MCF 10A (cell line): ENCODE measurements around the gene STK24. TPM values are rescaled to one million over a fixed set of nuclear protein-coding genes. Genes with fewer than 3 reads are reported as not detected.

Experiments
- BruUV-seq: library from RNA; stranded (reverse); fragments of 400-500 nt; replicated peaks from 2 replicates; lab custom pipeline; 2021; lab: Mats Ljungman, UMichigan
- CTCF ChIA-PET: fragments of 300-600 bp; sonication (Branson Sonifier 250); formaldehyde crosslinking; extraction: SDS; loops from one replicate; lab custom pipeline; 2021; ENCODE audit warnings: antibody characterized with exemption, inconsistent platforms; lab: Yijun Ruan, JAX
- POLR2A ChIA-PET: fragments of 300-600, 350-650 bp; sonication (Branson Sonifier 250); formaldehyde crosslinking; extraction: SDS; loops from one replicate; lab custom pipeline; 2020; ENCODE audit warnings: antibody characterized with exemption, inconsistent platforms; lab: Yijun Ruan, JAX
- DNase-seq: peaks from one replicate; pipeline ENCODE4 v3.0.0-alpha.2; 2018; ENCODE audit not compliant: unreplicated experiment
- H3K27ac Mint-ChIP-seq: one replicate; pipeline ENCODE4 v1.8.0; 2022; ENCODE audit warnings: mild to moderate bottlenecking, low read depth, mixed read lengths; ENCODE audit not compliant: unreplicated experiment
- H3K27me3 Mint-ChIP-seq: one replicate; pipeline ENCODE4 v1.8.0; 2022; ENCODE audit warnings: mixed read lengths; ENCODE audit not compliant: insufficient read depth, unreplicated experiment
- H3K36me3 Mint-ChIP-seq: one replicate; pipeline ENCODE4 v1.8.0; 2022; ENCODE audit warnings: mild to moderate bottlenecking, moderate library complexity, mixed read lengths; ENCODE audit not compliant: insufficient read depth, unreplicated experiment
- H3K4me1 Mint-ChIP-seq: one replicate; pipeline ENCODE4 v1.8.0; 2022; ENCODE audit warnings: mixed read lengths; ENCODE audit not compliant: insufficient read depth, unreplicated experiment
- H3K4me3 Mint-ChIP-seq: one replicate; pipeline ENCODE4 v1.8.0; 2022; ENCODE audit warnings: mild to moderate bottlenecking, moderate library complexity, mixed read lengths; ENCODE audit not compliant: unreplicated experiment
- H3K9me3 Mint-ChIP-seq: one replicate; pipeline ENCODE4 v1.8.0; 2022; ENCODE audit warnings: mixed read lengths; ENCODE audit not compliant: unreplicated experiment
- CTCF ChIP-seq: fragments of 200-600 bp; IDR thresholded peaks from one replicate; pipeline ENCODE4 v1.8.0; 2022; ENCODE audit warnings: antibody characterized with exemption, mild to moderate bottlenecking; ENCODE audit not compliant: unreplicated experiment
- intact Hi-C: fragments of 100-400 bp; cut with micrococcal nuclease; formaldehyde crosslinking; loops from 2 replicates; pipeline ENCODE4 v1.14.1; 2022
- total RNA-seq: library from RNA; stranded (reverse); gene quantifications from 2 replicates; pipeline ENCODE4 v1.2.3, GENCODE V29; 2022

Gene STK24
- total RNA-seq, 1 experiment from 2014 or later, result 200 TPM

GRCh38 chr13:98403076-98403475 lies 173.8 kb downstream of the STK24 start:
- Mint-ChIP-seq H3K27me3 (no peaks in the 10 kb centered on the region), H3K4me3 (no peak overlapping the region), H3K27ac (no peak overlapping the region), H3K4me1 (no peaks in the 10 kb centered on the region), H3K36me3 (no peaks in the 10 kb centered on the region), H3K9me3 (no peaks in the 10 kb centered on the region)
- BruUV-seq, result no TSS peak
- CTCF ChIA-PET, result interaction anchor here (0.6 to 1.1 kb wide), 3 partner anchors 198 to 257 kb away, joined by 3 to 4 read pairs (median 3); no protein-coding TSS in a partner anchor
- no peak for DNase-seq
- no peak for TF ChIP-seq CTCF
- POLR2A ChIA-PET, result no interaction called here
- intact Hi-C loops, result no loop called here

DNA sequence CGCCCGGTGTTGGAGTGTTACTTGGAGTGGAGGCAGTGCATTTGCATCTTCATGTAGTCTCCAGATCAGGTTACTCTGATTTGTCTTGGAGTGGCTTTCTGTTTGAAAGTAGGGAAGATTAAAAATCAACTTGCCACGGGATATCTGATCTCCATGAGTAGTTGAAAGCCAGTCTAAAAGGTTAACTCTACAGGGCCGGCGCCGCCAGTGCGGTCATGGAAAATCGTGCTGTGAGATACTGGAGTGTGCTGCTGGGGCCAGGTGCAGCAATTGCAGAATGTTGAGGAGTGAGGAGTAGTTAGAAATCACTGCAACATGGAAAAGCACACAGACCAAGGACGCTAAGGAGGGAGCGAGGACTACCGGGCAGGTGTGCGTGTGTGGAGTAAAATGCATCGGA lies 175.0 kb downstream of the STK24 start:
- ChIA-PET CTCF (interaction anchor here (0.6 kb wide), 1 partner anchor 929 kb away, joined by 3 read pairs; no protein-coding TSS in a partner anchor), POLR2A (no interaction called here)
- no peaks in the 10 kb centered on the region for H3K4me1 Mint-ChIP-seq
- H3K27me3 Mint-ChIP-seq, result no peaks in the 10 kb centered on the region
- no peaks in the 10 kb centered on the region for H3K9me3 Mint-ChIP-seq
- H3K36me3 Mint-ChIP-seq, result no peaks in the 10 kb centered on the region
- intact Hi-C loops, result no loop called here
- no peak overlapping the region for H3K27ac Mint-ChIP-seq
- no TSS peak for BruUV-seq
- DNase-seq, result no peak
- H3K4me3 Mint-ChIP-seq, result no peak overlapping the region
- TF ChIP-seq CTCF, result no peak

DNA sequence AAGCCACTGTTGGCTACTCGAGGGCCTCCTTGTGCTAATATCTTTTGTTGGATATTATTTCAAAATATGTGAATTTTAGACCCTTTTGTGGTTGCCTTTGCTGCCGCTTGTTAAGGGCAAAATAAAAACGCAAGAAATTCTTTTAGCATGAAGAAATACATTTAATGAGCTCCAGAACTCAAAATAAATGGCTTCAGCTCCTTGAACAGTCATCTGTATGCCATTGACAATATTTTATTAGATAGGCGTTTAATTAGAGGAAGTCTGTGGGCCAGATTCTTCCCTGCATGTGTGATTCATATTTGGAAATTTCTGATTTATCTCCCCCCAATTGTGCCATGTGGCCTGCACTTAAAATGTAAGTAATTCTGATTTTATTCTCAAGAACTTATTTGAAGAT lies 177.2 kb downstream of the STK24 start:
- TF ChIP-seq CTCF, result no peak
- POLR2A ChIA-PET, result no interaction called here
- CTCF ChIA-PET, result interaction anchor here (0.9 to 1.6 kb wide), 3 partner anchors 9 to 367 kb away, joined by 3 read pairs; no protein-coding TSS in a partner anchor
- no peaks in the 10 kb centered on the region for H3K9me3 Mint-ChIP-seq
- intact Hi-C loops, result no loop called here
- BruUV-seq, result no TSS peak
- no peaks in the 10 kb centered on the region for H3K27me3 Mint-ChIP-seq
- H3K27ac Mint-ChIP-seq, result no peak overlapping the region
- H3K4me1 Mint-ChIP-seq, result no peaks in the 10 kb centered on the region
- H3K36me3 Mint-ChIP-seq, result no peaks in the 10 kb centered on the region
- no peak overlapping the region for H3K4me3 Mint-ChIP-seq
- no peak for DNase-seq

DNA sequence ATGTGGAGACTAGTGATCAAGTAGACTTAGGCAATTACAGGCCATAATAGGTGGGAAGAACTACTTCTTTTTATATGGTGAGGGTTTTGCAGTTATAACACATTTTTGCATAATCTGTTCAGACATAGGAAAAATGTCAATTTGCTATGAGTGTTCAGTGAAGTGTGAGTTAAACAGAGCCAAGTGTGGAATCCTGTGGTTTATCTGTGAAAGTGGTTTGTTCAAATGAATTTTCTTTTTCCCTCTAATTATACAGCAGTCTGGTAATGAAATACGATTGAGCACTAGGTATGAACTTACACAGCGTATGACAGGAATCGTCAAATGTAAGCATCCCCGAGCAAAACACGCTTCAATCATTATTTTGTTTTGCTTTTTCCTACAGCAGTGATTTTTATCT lies 178.3 kb downstream of the STK24 start:
- no TSS peak for BruUV-seq
- no peaks in the 10 kb centered on the region for H3K36me3 Mint-ChIP-seq
- H3K4me3 Mint-ChIP-seq, result no peak overlapping the region
- no peaks in the 10 kb centered on the region for H3K27me3 Mint-ChIP-seq
- POLR2A ChIA-PET, result interaction anchor here (0.6 kb wide), 2 partner anchors 24 to 129 kb away, joined by 3 to 4 read pairs; no protein-coding TSS in a partner anchor
- CTCF ChIA-PET, result interaction anchor here (0.6 kb wide), 2 partner anchors 48 to 453 kb away, joined by 3 read pairs; no protein-coding TSS in a partner anchor
- TF ChIP-seq CTCF, result no peak
- intact Hi-C loops, result no loop called here
- DNase-seq, result no peak
- no peaks in the 10 kb centered on the region for H3K9me3 Mint-ChIP-seq
- H3K4me1 Mint-ChIP-seq, result no peaks in the 10 kb centered on the region
- H3K27ac Mint-ChIP-seq, result no peak overlapping the region
